Neural crest cell (in vitro differentiated cells): ENCODE data around the gene FBH1. TPM values are rescaled to one million over a fixed set of nuclear protein-coding genes. Genes with fewer than 3 reads are reported as not detected.

Source experiments
- DNase-seq: peaks from one replicate; pipeline ENCODE4 v3.0.0; 2021; ENCODE audit warnings: low read depth, mixed read lengths, low spot score
- H3K27ac Mint-ChIP-seq: one replicate; pipeline ENCODE4 v1.8.0; 2021; ENCODE audit warnings: mild to moderate bottlenecking, mixed read lengths; ENCODE audit not compliant: unreplicated experiment
- H3K27me3 Mint-ChIP-seq: 2 replicates; pipeline ENCODE4 v1.8.0; 2021; ENCODE audit warnings: low read depth, mild to moderate bottlenecking, mixed read lengths
- H3K36me3 Mint-ChIP-seq: 2 replicates; pipeline ENCODE4 v1.8.0; 2021; ENCODE audit warnings: low read depth, mild to moderate bottlenecking, mixed read lengths
- H3K4me1 Mint-ChIP-seq: 2 replicates; pipeline ENCODE4 v1.8.0; 2021; ENCODE audit warnings: mixed read lengths
- H3K4me3 Mint-ChIP-seq: one replicate; pipeline ENCODE4 v1.8.0; 2021; ENCODE audit warnings: mild to moderate bottlenecking, mixed read lengths
- H3K9me3 Mint-ChIP-seq: 2 replicates; pipeline ENCODE4 v1.8.0; 2021; ENCODE audit warnings: mixed read lengths
- CTCF ChIP-seq: fragments of 200-600 bp; sonication (generic); conservative IDR thresholded peaks from 2 replicates; pipeline ENCODE4 v1.5.0; 2021; ENCODE audit warnings: antibody characterized with exemption, mild to moderate bottlenecking
- long read RNA-seq: library from polyadenylated mRNA; unstranded; transcript quantifications from one replicate; pipeline ENCODE4 v2.0.0, GENCODE V29; 2020
- total RNA-seq: library from RNA; stranded (reverse); gene quantifications from 2 replicates; pipeline ENCODE4 v1.2.1, GENCODE V29; 2021

Gene FBH1
- 73.7 and 74.6 TPM in 2 replicates for total RNA-seq
- long read RNA-seq, partial matches to known transcripts: 22 of 29 reads
- long read RNA-seq, other reads (novel, unspliced or antisense): 5 of 29 reads

- Mint-ChIP-seq H3K4me3 (peak within 1 kb of the TSS; percentile 93), H3K36me3 (peaks cover 11% of the 10 kb centered on the region), H3K27me3 (no peaks in the 10 kb centered on the region), H3K4me1 (peaks cover 39% of the 10 kb centered on the region), H3K27ac (peak within 1 kb of the TSS; percentile 40), H3K9me3 (no peaks in the 10 kb centered on the region)
- no peak for TF ChIP-seq CTCF
- peak; percentile 99 for DNase-seq
Observed at GRCh38 chr10:5889624-5890451, at the start of gene FBH1, which contains the start of gene ANKRD16. TSS of gene FBH1 (plus strand) at chr10:5890243. CDS start at chr10:5890346, 103 bp downstream. TSS of gene ANKRD16 (minus strand) at chr10:5889893. CDS start at chr10:5889354, 539 bp downstream.

- Mint-ChIP-seq H3K27me3 (no peaks in the 10 kb centered on the region), H3K27ac (peak overlapping the region; percentile 98), H3K9me3 (no peaks in the 10 kb centered on the region), H3K4me3 (peak overlapping the region; percentile 48), H3K4me1 (peaks cover 44% of the 10 kb centered on the region), H3K36me3 (no peaks in the 10 kb centered on the region)
- DNase-seq: peak; percentile 48
- TF ChIP-seq CTCF: no peak
Observed at GRCh38 chr10:5840314-5841307, 49.4 kb upstream of the FBH1 start.

- Mint-ChIP-seq H3K4me1 (peaks cover 52% of the 10 kb centered on the region), H3K9me3 (no peaks in the 10 kb centered on the region), H3K36me3 (no peaks in the 10 kb centered on the region), H3K27me3 (no peaks in the 10 kb centered on the region), H3K27ac (peak overlapping the region; percentile 13), H3K4me3 (no peak overlapping the region)
- no peak for DNase-seq
- no peak for TF ChIP-seq CTCF
Observed at GRCh38 chr10:5841965-5842364, 48.1 kb upstream of the FBH1 start.

- H3K27ac Mint-ChIP-seq: no peak overlapping the region
Observed at GRCh38 chr10:5843686-5844344, 46.2 kb upstream of the FBH1 start.

More at GRCh38 chr10:5843686-5844344, 46.2 kb upstream of the FBH1 start:
- no peak for DNase-seq
- H3K9me3 Mint-ChIP-seq: no peaks in the 10 kb centered on the region
- H3K27me3 Mint-ChIP-seq: no peaks in the 10 kb centered on the region
- TF ChIP-seq CTCF: no peak
- H3K4me3 Mint-ChIP-seq: no peak overlapping the region
- H3K4me1 Mint-ChIP-seq: peaks cover 48% of the 10 kb centered on the region
- no peaks in the 10 kb centered on the region for H3K36me3 Mint-ChIP-seq
